RPMI8226 (cell line): ENCODE results near the gene METTL8.
A peak's percentile ranks its signal among the peaks of the same experiment; 100 is the strongest.
"Not testable (repeated sequence)": the region's sequence is repeated elsewhere in the genome, so short reads cannot be mapped to it uniquely, and the experiment has no call there.

Source experiments
- DNase-seq: peaks from one replicate; pipeline ENCODE4 v3.0.0-alpha.2; 2015

METTL8 gene

DNA sequence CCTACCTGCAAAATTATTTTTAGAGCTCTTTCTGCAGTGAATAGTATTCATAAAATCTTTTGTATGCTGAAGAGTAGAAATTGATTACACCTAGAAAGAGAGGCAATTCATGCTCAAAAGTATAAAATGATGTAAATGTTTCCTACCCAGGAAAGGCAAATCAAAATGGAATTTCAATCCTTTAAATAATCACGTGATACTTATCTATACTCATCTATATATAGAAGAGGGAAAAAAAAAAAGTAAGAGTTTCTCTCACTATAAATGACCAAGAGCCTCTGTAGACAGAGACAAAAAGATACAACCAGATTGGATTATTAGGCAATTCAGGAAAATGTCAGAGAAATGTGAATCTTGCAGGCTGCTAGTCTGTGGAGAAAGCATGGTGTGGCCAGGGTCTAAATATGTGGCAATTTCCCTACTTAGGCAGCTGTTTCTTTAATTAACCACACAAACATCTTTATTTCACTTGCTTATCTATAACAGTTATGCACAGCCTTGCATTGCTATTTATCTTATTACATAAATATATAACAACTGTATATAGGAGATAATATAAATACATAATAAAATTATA is 39.5 kb downstream of the METTL8 start:
- DNase-seq: no peak

DNA sequence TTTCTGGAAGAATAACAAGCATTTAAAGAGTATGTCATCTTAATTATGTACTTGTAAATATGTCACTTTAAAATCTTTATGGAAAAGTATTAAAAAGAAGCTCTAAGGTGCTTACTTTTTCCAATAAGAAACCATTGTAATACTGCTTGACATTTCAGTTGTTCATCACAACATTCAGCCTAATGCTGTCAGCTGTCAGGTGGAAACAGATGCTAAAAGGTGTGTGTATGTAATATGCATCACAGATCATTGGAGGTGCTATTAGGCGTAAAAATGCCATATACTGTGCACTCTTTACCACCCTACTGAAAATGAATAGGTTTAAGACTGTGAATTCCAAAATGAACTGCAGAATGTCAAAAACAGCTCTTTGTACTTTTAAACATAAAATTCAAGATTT is 40.3 kb downstream of the METTL8 start:
- no peak for DNase-seq

DNA sequence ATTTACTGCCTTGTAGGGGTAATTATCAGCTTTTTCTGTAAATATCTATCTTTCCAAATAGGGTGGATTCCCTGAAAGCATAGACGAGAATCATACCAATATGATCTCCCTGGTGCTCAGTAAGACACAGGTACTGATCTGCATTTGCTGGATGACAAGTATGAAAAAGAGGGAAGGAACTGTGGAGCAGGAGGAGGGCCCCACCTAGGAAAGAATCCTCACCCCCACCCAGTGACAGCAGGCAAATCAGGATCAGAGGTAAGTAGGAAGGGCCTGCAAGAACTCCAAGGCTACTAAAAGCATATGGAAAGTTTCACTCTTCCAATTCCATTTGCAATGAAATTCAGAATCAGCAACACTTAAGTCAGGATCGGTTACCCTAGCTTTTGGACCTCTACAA is 42.3 kb downstream of the METTL8 start:
- DNase-seq: no peak

DNA sequence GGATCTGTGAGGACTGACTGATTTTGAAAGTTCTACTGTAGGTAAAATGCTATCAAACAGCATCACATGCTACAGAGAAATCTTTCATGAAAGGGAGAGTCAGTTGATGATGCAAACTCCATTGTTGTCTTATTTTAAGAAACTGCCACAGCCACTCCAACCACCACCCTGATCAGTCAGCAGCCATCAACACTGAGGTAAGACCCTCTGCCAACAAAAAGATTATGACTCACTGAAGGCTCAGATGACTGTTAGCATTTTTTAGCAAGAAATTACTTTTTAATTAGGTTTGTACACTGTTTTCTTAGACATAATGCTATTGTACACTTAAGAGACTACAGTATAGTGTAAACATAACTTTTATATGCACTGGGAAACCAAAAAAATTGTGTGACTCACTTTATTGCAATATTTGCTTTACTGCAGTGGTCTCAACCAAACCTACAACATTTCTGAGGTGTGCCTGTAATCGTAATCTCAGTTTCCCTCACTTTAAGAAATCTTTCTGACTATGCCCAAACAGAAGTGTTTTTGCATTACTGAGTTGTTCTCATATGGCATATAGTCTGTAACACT is 42.8 kb downstream of the METTL8 start:
- DNase-seq: no peak

DNA sequence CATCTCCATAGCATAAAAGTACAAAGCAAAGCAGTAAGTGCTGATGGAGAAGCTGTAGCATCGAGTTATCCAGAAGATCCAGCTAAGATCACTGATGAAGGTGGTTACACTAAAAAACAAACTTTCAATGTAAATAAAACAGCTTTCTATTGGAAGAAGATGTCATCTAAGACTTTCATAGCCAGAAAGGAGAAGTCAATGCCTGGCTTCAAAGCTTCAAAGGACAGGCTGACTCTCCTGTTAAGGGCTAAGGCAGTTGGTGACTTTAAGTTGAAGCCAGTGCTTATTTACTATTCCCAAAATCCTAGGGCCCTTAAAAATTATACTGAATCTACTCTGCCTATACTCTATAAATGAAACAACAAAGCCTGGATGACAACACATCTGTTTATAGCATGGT is 44.0 kb downstream of the METTL8 start:
- DNase-seq: no peak

DNA sequence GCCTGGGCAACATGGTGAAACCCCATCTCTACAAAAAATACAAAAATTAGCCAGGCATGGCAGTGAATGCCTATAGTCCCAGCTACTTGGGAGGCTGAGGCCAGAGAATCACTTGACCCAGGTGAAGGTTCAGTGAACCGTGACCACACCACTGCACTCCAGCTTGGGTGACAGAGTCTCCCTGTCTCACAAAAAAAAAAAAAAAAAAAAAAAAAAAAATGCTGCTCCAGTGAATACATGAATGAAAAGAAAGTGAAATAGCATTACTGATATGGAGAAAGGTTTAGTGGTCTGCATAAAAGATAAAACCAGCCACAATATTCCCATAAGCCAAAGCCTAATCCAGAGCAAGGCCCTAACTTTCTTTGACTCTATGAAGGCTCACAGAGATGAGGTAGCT is 44.5 kb downstream of the METTL8 start:
- no peak for DNase-seq

DNA sequence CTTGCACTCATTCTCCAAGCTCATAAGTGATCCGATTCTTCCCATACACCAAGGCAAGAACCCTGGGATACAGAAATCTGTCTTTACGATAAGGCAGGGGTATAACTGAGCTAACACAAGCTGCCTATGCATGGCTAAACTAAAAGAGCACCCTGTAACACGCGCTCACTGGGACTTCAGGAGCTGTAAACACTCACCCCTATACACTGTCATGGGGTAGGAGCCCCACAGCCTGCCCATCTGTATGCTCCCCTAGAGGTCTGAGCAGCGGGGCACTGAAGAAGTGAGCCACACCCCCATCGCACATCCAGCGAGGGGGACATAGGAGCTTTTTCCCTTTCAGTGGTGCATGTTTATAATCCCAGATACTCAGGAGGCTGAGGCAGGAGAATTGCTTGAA is 46.7 kb downstream of the METTL8 start:
- DNase-seq: no peak

DNA sequence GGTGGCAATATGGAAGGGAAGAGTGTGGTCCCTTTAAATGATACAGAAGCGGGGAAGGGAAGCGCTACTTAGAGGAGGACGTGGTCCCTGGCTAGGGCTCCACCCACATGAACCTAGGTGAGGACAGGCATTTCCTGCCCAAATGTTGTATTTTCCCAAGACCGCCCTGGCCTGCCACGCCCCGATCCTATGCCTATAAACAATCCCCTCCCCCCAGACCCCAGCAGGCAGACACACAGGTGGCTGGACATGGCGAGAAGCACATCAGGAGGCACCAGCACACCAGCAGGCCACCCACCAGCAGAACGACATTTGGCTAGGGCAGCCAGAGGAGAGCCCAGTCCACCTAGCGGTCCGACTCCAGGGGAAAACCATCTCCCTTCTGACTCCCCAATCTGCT is 47.2 kb downstream of the METTL8 start:
- DNase-seq: no peak

DNA sequence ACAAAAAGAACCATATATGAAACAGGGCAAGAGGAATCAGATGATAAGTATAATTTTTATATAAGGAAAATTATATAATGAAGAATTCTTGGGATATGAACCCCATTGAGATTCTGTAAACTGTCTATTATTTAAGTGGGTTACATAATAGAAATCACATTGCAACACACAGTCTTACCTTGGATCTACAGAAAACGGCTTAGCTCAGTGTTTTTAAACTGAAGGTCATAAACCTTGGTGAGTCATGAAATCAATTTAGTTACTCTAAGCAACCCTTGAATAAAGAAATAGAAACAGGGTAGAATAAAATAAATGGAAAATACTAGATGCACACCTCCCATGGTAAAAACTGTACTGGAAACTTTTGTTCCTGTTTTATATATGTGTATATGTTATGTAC is 50.7 kb downstream of the METTL8 start:
- no peak for DNase-seq

DNA sequence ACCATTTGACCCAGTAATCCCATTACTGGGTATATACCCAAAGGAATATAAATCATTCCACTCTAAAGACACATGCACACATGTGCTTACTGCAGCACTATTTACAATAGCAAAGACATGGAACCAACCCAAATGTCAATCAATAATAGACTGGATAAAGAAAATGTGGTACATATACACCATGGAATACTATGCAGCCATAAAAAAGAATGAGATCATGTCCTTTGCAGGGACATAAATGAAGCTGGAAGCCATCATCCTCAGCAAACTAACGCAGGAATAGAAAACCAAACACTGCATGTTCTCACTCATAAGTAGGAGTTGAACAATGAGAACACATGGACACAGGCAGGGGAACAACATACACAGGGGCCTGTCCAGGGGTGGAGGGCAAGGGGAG is 51.6 kb downstream of the METTL8 start:
- DNase-seq: not testable (repeated sequence)

DNA sequence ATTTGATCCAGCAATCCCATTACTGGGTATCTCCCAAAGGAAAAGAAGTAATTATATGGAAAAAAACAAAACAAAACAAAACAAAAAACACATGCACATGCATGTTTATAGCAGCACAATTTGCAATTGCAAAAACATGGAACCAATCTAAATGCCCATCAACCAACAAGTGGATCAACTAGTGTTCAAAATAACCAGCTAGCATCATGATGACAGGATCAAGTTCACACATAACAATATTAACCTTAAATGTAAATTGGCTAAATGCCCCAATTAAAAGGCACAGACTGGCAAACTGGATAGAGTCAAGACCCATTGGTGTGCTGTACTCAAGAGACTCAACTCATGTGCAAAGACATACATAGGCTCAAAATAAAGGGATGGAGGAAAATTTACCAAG is 55.9 kb downstream of the METTL8 start:
- not testable (repeated sequence) for DNase-seq

DNA sequence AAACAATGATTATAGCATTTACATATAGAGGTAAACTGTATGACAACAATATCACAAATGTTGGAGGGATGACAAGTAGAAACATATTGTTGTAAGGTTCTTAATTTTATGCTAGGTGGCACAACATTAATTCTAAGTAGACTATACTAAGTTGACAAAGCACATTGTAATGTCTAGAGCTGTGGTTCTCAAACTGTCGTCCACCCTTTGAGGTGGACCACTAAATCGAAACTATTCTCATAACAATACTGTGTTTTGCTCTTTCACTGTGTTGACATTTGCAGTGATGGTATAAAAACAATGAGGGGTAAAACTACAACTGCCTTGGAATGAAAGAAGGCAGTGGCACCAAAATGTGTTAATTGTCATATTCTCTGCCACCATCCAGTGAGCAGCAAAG is 66.1 kb downstream of the METTL8 start:
- no peak for DNase-seq

DNA sequence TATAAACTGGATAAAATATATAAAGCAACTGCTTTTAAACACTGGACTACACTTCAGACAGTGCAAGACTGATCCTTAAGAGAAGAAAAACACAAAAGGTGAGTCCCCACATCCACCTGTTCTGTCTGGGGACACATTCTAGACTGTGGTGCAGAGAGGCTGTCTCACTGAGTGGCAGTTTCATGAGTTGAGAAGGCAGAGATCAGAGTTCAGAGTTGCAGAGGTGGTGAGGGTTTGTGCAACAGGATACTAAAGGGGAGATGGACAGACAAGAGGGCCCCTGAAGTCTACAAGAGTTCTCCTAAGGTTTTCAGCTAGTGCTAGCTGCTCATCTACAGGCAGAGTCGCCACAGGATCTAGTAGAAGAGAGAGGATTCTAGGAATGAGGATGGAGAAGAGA is 68.0 kb downstream of the METTL8 start:
- DNase-seq: no peak

DNA sequence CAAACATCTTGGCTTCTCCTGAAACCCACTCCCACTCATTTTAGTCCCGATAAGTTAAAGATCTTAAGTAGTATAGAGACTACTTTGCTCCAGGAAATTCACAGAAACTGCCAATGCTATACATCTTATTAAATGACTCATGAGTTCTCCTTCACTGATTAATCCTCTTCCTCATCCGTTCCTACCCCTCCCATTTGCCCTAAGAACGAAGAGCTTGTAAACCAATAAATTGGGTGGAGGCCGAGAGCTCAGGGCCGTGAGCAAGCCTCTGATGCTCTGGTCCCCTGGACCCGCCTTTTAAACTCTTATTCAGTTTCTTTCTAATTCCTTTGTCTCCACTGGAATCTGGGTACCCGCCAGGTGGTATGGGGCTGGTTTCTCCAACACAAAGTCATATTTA is 68.6 kb downstream of the METTL8 start:
- DNase-seq: no peak

DNA sequence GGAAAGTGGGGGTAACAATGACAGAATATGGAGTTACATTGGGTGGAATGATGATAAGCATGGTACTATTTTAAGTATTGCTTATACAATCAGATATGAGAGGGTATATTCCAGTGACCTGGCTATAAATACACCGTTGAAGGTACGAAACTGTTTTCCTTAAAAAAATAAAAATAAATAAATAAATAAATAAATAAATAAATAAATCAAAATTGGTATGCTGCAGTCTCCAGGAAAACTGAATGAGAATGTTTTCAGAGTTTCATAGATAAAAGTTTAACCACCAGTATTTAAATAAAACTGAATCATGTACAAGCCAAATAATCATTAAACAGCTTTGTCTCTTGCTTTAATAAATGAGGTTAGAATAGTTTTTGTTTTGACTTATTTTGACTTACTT is 71.4 kb downstream of the METTL8 start:
- DNase-seq: no peak

DNA sequence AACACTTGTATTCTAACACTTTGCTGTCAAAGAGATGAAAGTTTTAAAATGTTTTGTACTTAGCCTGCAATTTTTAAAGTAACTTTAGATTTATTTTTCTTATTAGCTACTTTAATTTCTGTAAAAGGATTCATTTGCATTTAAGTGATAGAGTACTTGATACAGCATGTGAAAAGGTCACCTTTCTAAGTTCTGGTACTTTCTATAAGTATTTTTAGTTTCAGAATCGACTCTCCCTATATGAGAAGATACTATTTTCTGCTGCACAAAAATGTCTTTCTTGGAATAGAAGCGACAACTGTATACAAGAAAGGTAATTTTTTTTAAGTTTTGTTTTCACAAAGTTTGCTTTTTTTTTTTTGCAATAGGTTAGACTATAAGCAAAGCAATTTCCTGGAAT is 72.9 kb downstream of the METTL8 start:
- no peak for DNase-seq

DNA sequence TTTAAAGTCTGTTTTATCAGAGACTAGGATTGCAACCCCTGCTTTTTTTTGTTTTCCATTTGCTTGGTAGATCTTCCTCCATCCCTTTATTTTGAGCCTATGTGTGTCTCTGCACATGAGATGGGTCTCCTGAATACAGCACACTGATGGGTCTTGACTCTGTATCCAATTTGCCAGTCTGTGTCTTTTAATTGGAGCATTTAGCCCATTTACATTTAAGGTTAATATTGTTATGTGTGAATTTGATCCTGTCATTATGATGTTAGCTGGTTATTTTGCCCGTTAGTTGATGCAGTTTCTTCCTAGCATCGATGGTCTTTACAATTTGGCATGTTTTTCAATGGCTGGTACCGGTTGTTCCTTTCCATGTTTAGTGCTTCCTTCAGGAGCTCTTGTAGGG is 80.0 kb downstream of the METTL8 start:
- DNase-seq: not testable (repeated sequence)

DNA sequence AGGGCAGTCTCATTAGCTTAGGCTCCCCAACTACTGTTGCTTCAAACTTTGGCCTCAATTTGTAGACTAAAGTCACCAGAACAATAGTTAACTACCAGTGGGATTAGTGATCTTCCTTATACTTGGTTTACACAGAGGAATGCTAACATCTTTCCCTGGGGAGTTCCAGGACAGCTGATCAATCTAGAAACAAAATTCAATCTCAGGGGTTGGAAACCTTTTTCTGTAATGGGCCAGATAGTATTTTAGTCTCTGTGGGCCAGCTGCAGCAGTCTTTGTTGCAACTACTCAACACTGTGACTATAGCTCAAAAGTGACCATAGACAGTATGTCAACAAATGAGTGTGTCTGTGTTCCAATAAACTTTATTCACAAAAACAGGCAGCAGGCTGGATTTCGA is 85.7 kb downstream of the METTL8 start:
- no peak for DNase-seq

DNA sequence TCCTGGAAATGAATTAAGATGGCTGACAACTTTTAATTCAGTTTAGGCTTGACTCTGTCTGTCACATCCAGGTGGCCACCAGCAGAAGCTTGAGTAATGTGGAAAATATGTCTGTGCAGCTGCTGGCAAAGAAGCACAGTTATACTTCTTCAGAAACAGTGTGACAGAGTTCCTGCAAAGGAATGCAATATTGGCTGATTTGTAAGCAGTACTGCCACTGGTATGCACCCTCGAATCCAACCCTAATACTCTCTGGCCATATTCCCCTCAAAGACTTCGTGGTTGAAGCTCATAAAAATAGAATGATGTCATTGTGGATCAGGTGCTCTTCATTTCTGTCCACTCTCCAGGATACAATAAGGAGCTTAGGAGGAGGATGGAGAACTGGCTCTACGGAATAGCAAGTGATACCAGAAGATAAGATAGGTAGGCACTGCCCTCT is 86.2 kb downstream of the METTL8 start:
- DNase-seq: peak; percentile 47

DNA sequence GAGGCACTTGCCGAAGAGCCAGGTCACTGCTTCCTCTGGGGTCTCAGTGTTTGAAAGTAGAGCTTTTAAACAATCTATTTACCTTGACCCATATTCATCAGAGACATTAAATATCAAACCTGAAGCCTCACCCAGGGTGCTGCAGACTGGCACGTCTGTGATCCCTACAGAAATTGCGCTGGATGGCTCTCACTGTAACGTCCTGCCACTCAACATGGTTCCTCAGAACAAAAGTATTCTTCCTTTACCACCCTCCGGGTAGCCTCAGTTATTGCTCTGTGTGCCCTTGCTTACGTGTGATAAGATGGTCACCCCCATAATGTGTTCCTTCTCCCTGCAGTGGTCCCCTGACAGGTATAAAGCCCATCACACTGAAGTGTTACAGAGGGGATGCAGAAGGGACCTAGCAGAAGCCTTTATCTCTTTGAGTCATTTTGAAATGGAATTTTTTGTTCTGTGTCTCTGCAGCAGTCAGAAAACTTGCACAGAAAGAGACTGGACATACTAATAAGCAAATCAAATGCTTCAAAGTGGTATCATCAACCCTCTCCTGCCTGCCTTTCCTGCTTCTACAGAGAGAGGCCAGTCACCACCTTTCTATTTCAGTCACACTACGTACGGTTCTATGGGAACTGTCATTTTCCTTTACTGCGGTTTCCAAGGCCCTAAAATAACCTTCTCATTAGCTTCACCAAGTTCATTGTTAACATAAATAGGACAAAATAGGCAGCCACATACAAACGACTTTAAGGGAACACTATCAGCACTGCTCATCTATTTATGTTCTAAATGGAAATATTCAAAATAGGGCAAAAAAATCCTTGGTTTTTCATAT is 86.8 kb downstream of the METTL8 start:
- DNase-seq: peak; percentile 28

DNA sequence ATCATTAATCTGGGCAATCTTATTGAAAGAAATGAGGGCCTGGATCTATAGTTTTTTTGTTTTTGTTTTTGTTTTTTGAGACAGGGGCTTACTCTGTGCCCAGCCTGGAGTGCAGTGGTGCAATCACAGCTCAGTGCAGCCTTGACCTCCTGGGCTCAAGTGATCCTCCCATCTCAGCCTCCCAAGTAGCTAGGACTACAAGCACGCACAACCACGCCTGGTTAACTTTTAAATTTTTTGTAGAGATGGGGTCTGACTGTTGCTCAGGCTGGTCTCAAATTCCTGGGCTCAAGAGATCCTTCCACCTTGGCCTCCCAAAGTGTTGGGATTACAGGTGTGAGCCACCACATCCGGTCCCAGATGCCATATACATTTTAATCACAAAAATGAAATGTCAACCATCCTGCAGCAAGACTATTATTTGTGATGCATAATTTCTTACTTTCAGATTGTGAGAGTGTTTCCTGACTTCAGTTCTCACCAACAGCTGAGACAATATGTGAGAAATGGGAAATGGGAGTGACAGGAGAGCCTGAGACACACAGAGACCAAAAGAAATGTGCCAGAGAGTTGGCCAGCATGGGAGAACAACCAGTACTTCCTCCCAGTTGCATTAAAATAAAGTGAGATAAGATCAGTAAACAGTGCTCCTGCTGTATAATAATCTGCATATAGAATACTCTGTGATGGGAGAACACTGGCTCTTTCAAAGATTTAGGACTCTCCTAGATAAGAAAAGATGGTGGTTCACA is 87.6 kb downstream of the METTL8 start:
- DNase-seq: no peak

DNA sequence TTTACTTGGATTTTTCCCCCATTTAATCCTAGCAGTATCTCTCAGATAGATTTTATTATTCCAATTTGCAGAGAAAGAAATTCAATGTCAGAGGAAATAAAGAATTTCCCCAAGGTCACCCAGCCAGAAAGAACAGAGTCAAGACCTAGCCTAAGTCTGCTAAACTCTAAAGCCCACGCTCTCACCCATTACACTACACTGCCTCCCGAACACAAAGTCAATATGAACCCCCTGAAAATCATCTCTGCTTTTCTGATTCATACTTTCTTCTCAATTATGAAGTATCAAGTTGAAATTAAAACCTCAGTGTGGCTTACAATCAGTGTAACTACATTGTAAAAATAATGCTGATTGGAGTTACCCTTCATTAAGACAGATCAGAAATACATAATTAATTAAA is 89.6 kb downstream of the METTL8 start:
- DNase-seq: no peak

DNA sequence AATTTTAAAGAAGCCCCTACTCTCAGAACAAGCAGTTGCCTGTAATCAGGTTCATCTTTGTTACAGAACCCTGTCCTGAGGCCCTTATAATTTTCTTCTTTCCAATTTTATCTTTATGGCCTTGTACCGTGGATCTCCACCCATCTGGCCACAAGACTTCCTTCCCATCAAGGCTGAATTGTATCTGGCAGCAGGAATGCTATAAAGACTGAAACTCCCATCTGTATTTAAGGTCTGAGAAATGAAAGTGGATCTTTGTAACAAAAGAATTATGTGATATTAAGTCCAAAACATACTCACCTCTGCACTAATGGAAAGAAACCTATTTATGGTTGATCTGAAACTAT is 91.8 kb downstream of the METTL8 start:
- DNase-seq: no peak
